ENCODE measurements around the gene AAGAB. TPM values are rescaled to one million over a fixed set of nuclear protein-coding genes. Genes with fewer than 3 reads are reported as not detected.

Gene AAGAB
- total RNA-seq, 2 donors from 2014 or later, result 34.1 to 34.3 TPM

- TF ChIP-seq POLR2AphosphoS5 (IDR thresholded peaks at IDR 0.05) (no peak), CTCF (IDR thresholded peaks at IDR 0.05) (no peak), POLR2A (IDR thresholded peaks at IDR 0.05) (no peak)
- peak overlapping the region; percentile 51 to 54 for H3K27ac ChIP-seq
- no peak overlapping the region for H3K4me3 ChIP-seq
- 84% methylated on average over 26 of the region's 26 CpGs for WGBS
- H3K4me1 ChIP-seq (replicated peaks), result peaks cover 25% of the 10 kb centered on the region
- no peaks in the 10 kb centered on the region for H3K9me3 ChIP-seq
- H3K36me3 ChIP-seq, result no peaks in the 10 kb centered on the region
- intact Hi-C loops (cut with DNase I), result loop anchor here (5.0 to 10.0 kb wide), 3 partner anchors 52 to 305 kb away; partner anchors contain the start of gene SMAD3
- H3K27me3 ChIP-seq (replicated peaks; ENCODE audit: insufficient read depth), result no peaks in the 10 kb centered on the region
- no peak for DNase-seq (ENCODE audit: low spot score)
Measured at GRCh38 chr15:67189326-67190051, 65.0 kb downstream of the AAGAB start.

- WGBS, result 71% methylated on average over 8 of the region's 8 CpGs
- peaks cover 25% of the 10 kb centered on the region for H3K4me1 ChIP-seq (replicated peaks)
- no peaks in the 10 kb centered on the region for H3K27me3 ChIP-seq (replicated peaks; ENCODE audit: insufficient read depth)
- H3K27ac ChIP-seq, result peak overlapping the region; percentile 51 to 54
- no peaks in the 10 kb centered on the region for H3K36me3 ChIP-seq
- H3K9me3 ChIP-seq, result no peaks in the 10 kb centered on the region
- DNase-seq (ENCODE audit: low spot score), result no peak
- intact Hi-C loops (cut with DNase I), result loop anchor here (5.0 kb wide), 2 partner anchors 51 to 121 kb away; partner anchors contain the start of gene SMAD3
- H3K4me3 ChIP-seq, result no peak overlapping the region
- no peak for TF ChIP-seq CTCF (IDR thresholded peaks at IDR 0.05)
- peak; percentile 26 for TF ChIP-seq POLR2AphosphoS5 (IDR thresholded peaks at IDR 0.05)
Measured at GRCh38 chr15:67188551-67189218, 65.8 kb downstream of the AAGAB start.

- WGBS, result 92% methylated on average over 12 of the region's 12 CpGs
- no peak overlapping the region for H3K4me3 ChIP-seq
- intact Hi-C loops (cut with DNase I), result loop anchor here (5.0 kb wide), 2 partner anchors 50 to 120 kb away; partner anchors contain the start of gene SMAD3
- no peak for DNase-seq (ENCODE audit: low spot score)
- no peak for TF ChIP-seq POLR2A (IDR thresholded peaks at IDR 0.05)
- no peak for TF ChIP-seq POLR2AphosphoS5 (IDR thresholded peaks at IDR 0.05)
- no peak for TF ChIP-seq CTCF (IDR thresholded peaks at IDR 0.05)
- peak overlapping the region; percentile 71 to 84 for H3K27ac ChIP-seq
- H3K4me1 ChIP-seq (replicated peaks), result peaks cover 25% of the 10 kb centered on the region
- no peaks in the 10 kb centered on the region for H3K36me3 ChIP-seq
- H3K27me3 ChIP-seq (replicated peaks; ENCODE audit: insufficient read depth), result no peaks in the 10 kb centered on the region
- no peaks in the 10 kb centered on the region for H3K9me3 ChIP-seq
Measured at GRCh38 chr15:67187351-67187854, 67.1 kb downstream of the AAGAB start.

GRCh38 chr15:67186688-67187087 lies 67.8 kb downstream of the AAGAB start:
- Histone ChIP-seq H3K4me3 (no peak overlapping the region), H3K9me3 (no peaks in the 10 kb centered on the region), H3K4me1 (replicated peaks) (peaks cover 25% of the 10 kb centered on the region), H3K36me3 (no peaks in the 10 kb centered on the region), H3K27me3 (replicated peaks; ENCODE audit: insufficient read depth) (no peaks in the 10 kb centered on the region), H3K27ac (peak overlapping the region; percentile 71 to 84)
- DNase-seq (ENCODE audit: low spot score), result peak; percentile 39
- intact Hi-C loops (cut with DNase I), result loop anchor here (5.0 kb wide), 2 partner anchors 49 to 119 kb away; partner anchors contain the start of gene SMAD3
- TF ChIP-seq POLR2AphosphoS5 (IDR thresholded peaks at IDR 0.05), result no peak
- TF ChIP-seq POLR2A (IDR thresholded peaks at IDR 0.05), result no peak
- TF ChIP-seq CTCF (IDR thresholded peaks at IDR 0.05), result no peak
- 38% methylated on average over 4 of the region's 4 CpGs for WGBS

All from prostate gland (tissue), 2 donors.